ENCODE results near the gene MDFIC. TPM values are rescaled to one million over a fixed set of nuclear protein-coding genes. Genes with fewer than 3 reads are reported as not detected.

MDFIC gene
- total RNA-seq, 8 experiments from 2014 or later: 1.6 to 54.2 (median 9.5) TPM

- Histone ChIP-seq H3K4me1 (replicated peaks in 1 of 2) (peaks cover 7% of the 10 kb centered on the region in 2 donors), H3K27ac (no peak overlapping the region), H3K4me3 (no peak overlapping the region)
- WGBS, 10 experiments: 86 to 100% (median 95%) methylated on average over 1 to 9 of the region's 9 CpGs
- ATAC-seq (replicated peaks in 6 of 8): no peak
- in situ Hi-C loops (cut with MboI; ENCODE audit: low pct_unique_long_range_greater_than_20kb in 2 of 9, low sequenced_read_pairs in 9 of 9, unreplicated experiment in 9 of 9): no loop called here
These were observed 9.7 kb downstream of the MDFIC start for GRCh38 chr7:114931656-114932011.

DNA sequence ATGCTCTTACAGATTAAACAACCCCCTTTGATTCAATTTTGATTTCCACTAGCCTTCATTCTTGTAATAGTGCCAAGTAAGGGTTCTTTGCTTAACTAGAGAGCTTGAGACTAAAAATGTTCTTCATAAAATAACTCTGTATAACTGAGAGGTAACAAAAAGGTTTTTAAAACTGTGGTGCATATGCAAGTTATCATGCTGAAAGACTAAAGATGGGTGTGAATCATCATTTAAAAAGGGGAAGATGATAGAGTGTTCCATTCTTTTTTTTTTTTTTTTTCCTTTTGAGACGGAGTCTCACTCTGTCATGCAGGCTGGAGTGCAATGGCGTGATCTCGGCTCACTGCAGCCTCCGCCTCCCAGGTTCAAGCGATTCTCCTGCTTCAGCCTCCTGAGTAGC, 11.1 kb downstream of the MDFIC start:
- Histone ChIP-seq H3K27ac (no peak overlapping the region), H3K4me3 (no peak overlapping the region), H3K4me1 (replicated peaks in 1 of 2) (peaks cover 7% of the 10 kb centered on the region in 2 donors)
- in situ Hi-C loops (cut with MboI; ENCODE audit: low pct_unique_long_range_greater_than_20kb in 2 of 9, low sequenced_read_pairs in 9 of 9, unreplicated experiment in 9 of 9): no loop called here
- 20 to 100% (median 86%) methylated on average over 1 to 3 of the region's 5 CpGs; no CpG with 5 or more reads in 4 of the 10 experiments for WGBS, 10 experiments
- ATAC-seq (replicated peaks in 6 of 8): peak in 1 of 8 experiments; percentile 7

DNA sequence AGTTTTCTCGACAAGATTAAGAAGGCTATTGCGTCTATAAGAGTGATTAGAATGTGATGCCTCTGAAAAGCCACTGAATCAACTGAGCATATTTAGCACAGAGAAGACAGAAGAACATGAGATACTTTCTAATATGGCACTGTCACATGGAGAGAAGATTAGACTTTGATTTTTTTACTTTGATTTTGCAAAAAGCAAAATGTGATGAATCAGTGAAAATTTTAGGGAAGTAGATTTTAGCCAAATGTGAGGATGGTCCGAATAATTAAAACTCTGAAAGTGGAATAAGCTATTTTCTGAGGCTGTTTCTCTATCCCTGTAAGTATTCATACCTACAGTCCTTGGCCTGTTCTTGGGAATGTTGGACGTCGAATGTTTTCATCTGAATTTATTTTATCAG, 11.8 kb downstream of the MDFIC start:
- 91 to 100% (median 100%) methylated on average over 1 to 5 of the region's 5 CpGs; no CpG with 5 or more reads in 1 of the 10 experiments for WGBS, 10 experiments
- Histone ChIP-seq H3K4me1 (replicated peaks in 1 of 2) (peaks cover 7% of the 10 kb centered on the region in 2 donors), H3K4me3 (no peak overlapping the region), H3K27ac (no peak overlapping the region)
- ATAC-seq (replicated peaks in 6 of 8): no peak
- in situ Hi-C loops (cut with MboI; ENCODE audit: low pct_unique_long_range_greater_than_20kb in 2 of 9, low sequenced_read_pairs in 9 of 9, unreplicated experiment in 9 of 9): no loop called here

- no peak for ATAC-seq (replicated peaks in 6 of 8)
- in situ Hi-C loops (cut with MboI; ENCODE audit: low pct_unique_long_range_greater_than_20kb in 2 of 9, low sequenced_read_pairs in 9 of 9, unreplicated experiment in 9 of 9): no loop called here
- peaks cover 7% of the 10 kb centered on the region in 2 donors for H3K4me1 ChIP-seq (replicated peaks in 1 of 2)
- no peak overlapping the region for H3K27ac ChIP-seq
- no peak overlapping the region for H3K4me3 ChIP-seq
- 86 to 100% (median 100%) methylated on average over 1 of the region's 1 CpG; no CpG with 5 or more reads in 1 of the 10 experiments for WGBS, 10 experiments
These were observed 12.2 kb downstream of the MDFIC start for GRCh38 chr7:114934086-114934485.

- in situ Hi-C loops (cut with MboI; ENCODE audit: low pct_unique_long_range_greater_than_20kb in 2 of 9, low sequenced_read_pairs in 9 of 9, unreplicated experiment in 9 of 9): no loop called here
- H3K27ac ChIP-seq: no peak overlapping the region
- H3K4me1 ChIP-seq (replicated peaks in 1 of 2): peaks cover 6 to 7% of the 10 kb centered on the region in 2 donors
- ATAC-seq (replicated peaks in 6 of 8): no peak
- H3K4me3 ChIP-seq: no peak overlapping the region
These were observed 12.8 kb downstream of the MDFIC start for GRCh38 chr7:114934713-114935112.

DNA sequence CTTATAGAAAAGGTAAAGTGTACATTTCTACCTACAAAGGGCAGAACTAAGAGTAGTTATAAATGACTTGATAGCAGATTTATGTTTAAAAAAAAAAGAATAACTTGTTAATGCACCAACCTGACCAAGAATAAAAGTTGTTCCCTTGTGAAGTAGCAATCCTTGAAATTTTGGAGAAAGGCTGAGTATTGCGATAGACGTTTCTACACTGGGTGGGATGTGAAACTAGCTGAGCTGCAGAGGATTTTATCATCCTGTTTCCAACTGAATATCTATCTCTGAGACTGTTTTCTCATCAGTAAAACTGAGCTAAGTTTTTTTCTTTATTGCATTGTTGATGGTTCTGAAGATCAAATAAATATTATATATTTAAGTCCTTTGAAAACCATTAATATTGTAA, 14.6 kb downstream of the MDFIC start:
- no peak overlapping the region for H3K27ac ChIP-seq
- 86 to 100% (median 96%) methylated on average over 1 to 2 of the region's 2 CpGs; no CpG with 5 or more reads in 1 of the 10 experiments for WGBS, 10 experiments
- in situ Hi-C loops (cut with MboI; ENCODE audit: low pct_unique_long_range_greater_than_20kb in 2 of 9, low sequenced_read_pairs in 9 of 9, unreplicated experiment in 9 of 9): no loop called here
- H3K4me1 ChIP-seq (replicated peaks in 1 of 2): no peaks in the 10 kb centered on the region
- no peak for ATAC-seq (replicated peaks in 6 of 8)
- no peak overlapping the region for H3K4me3 ChIP-seq

DNA sequence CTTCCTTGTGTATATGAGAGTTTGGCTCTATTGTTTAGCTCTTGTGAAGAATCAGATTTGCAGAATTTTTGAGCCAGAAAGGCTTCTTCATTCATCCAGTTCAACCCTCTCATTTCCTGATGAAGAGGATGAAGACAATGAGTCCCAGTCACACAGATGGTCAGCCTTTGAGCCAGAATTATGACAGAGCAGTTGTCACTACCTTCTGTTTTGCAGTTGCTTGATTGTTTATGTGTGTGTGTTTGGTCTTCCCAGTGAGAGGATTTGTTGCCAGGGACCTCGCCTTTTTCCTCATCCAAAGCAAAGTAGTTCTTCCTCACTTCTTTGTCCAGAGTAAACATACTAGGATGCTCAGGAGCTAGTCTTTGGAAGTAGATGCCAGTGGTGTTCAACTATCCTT, 15.6 kb downstream of the MDFIC start:
- WGBS, 10 experiments: 62 to 100% (median 100%) methylated on average over 1 of the region's 1 CpG; no CpG with 5 or more reads in 2 of the 10 experiments
- no peaks in the 10 kb centered on the region for H3K4me1 ChIP-seq (replicated peaks in 1 of 2)
- in situ Hi-C loops (cut with MboI; ENCODE audit: low pct_unique_long_range_greater_than_20kb in 2 of 9, low sequenced_read_pairs in 9 of 9, unreplicated experiment in 9 of 9): no loop called here
- ATAC-seq (replicated peaks in 6 of 8): peak in 1 of 8 experiments; percentile 60
- no peak overlapping the region for H3K4me3 ChIP-seq
- H3K27ac ChIP-seq: no peak overlapping the region

DNA sequence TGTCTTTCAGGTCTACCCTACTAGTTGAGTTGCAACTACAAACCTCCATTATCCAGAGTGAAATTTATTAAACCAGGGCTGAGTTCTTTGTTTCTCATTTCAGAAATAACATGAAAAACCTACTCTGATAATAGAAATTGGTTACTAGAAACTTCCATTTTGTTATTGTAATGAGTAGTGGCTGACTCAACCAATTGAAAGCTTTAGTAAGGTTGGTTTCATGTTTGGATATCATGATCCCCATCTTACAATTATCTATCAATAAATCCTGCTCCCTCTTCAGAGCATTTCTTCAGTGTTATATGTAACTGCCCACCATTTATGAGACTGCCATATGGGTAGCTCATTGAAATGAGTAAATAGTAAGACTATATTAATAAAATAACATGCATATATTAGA, 16.9 kb downstream of the MDFIC start:
- no peak for ATAC-seq (replicated peaks in 6 of 8)
- in situ Hi-C loops (cut with MboI; ENCODE audit: low pct_unique_long_range_greater_than_20kb in 2 of 9, low sequenced_read_pairs in 9 of 9, unreplicated experiment in 9 of 9): no loop called here

GRCh38 chr7:114939484-114940097, 17.7 kb downstream of the MDFIC start:
- H3K4me1 ChIP-seq (replicated peaks in 1 of 2): peaks cover 0 to 4% of the 10 kb centered on the region in 2 donors
- in situ Hi-C loops (cut with MboI; ENCODE audit: low pct_unique_long_range_greater_than_20kb in 2 of 9, low sequenced_read_pairs in 9 of 9, unreplicated experiment in 9 of 9): no loop called here
- WGBS, 10 experiments: 26 to 89% (median 73%) methylated on average over 2 to 3 of the region's 3 CpGs
- H3K4me3 ChIP-seq: no peak overlapping the region
- no peak for ATAC-seq (replicated peaks in 6 of 8)
- H3K27ac ChIP-seq: no peak overlapping the region

More for the DNA sequence above, 16.9 kb downstream of the MDFIC start:
- no peak overlapping the region for H3K4me3 ChIP-seq
- H3K4me1 ChIP-seq (replicated peaks in 1 of 2): no peaks in the 10 kb centered on the region
- H3K27ac ChIP-seq: no peak overlapping the region

- in situ Hi-C loops (cut with MboI; ENCODE audit: low pct_unique_long_range_greater_than_20kb in 2 of 9, low sequenced_read_pairs in 9 of 9, unreplicated experiment in 9 of 9): no loop called here
- WGBS, 10 experiments: 52 to 100% (median 85%) methylated on average over 3 of the region's 3 CpGs; no CpG with 5 or more reads in 2 of the 10 experiments
- Histone ChIP-seq H3K4me1 (replicated peaks in 1 of 2) (peaks cover under 1 to 6% of the 10 kb centered on the region in 2 donors), H3K4me3 (no peak overlapping the region), H3K27ac (no peak overlapping the region)
- no peak for ATAC-seq (replicated peaks in 6 of 8)
These were observed 18.3 kb downstream of the MDFIC start for GRCh38 chr7:114940220-114940619.

- no peak for ATAC-seq (replicated peaks in 6 of 8)
- WGBS, 10 experiments: 92 to 100% (median 98%) methylated on average over 3 to 5 of the region's 5 CpGs; no CpG with 5 or more reads in 2 of the 10 experiments
- in situ Hi-C loops (cut with MboI; ENCODE audit: low pct_unique_long_range_greater_than_20kb in 2 of 9, low sequenced_read_pairs in 9 of 9, unreplicated experiment in 9 of 9): no loop called here
- Histone ChIP-seq H3K4me3 (no peak overlapping the region), H3K4me1 (replicated peaks in 1 of 2) (peaks cover 3 to 7% of the 10 kb centered on the region in 2 donors), H3K27ac (no peak overlapping the region)
These were observed 19.8 kb downstream of the MDFIC start for GRCh38 chr7:114941692-114942091.

DNA sequence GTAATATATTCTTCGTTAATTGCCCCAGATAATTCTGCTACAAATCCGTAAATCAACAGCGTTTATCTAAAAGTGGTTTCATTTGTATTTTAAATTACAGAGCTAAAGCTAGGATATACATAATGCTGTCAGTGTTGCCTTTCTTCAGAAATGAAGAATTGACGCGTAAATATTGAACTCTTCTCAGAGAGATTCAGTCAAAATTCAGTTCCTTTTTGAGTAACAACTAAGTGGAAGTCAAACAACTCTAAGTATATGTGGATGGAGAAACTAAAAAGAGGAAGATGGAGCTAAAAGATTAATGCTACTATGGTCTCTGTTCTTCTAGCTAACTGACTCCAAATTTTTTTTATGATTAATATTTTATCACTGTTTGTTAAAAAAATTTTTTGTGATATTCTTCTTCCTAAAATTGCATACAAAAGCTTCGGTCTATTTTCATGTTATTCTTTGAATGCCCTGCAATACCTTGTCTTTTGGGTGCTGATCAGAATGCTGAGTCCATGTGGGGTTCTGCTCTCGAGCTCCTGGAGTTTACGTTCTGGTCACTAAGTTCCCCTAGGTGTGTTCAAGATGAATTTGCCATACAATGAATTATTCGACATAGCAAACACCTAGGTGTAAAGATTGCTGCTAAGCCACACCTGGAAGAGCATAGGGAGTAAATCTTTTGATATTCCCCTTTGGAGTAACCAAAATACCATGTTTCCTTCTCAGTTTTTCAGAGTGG, 20.7 kb downstream of the MDFIC start:
- in situ Hi-C loops (cut with MboI; ENCODE audit: low pct_unique_long_range_greater_than_20kb in 2 of 9, low sequenced_read_pairs in 9 of 9, unreplicated experiment in 9 of 9): no loop called here
- no peak for ATAC-seq (replicated peaks in 6 of 8)
- WGBS, 10 experiments: 81 to 100% (median 85%) methylated on average over 1 to 9 of the region's 9 CpGs
- Histone ChIP-seq H3K4me3 (no peak overlapping the region), H3K27ac (no peak overlapping the region), H3K4me1 (replicated peaks in 1 of 2) (peaks cover 3 to 7% of the 10 kb centered on the region in 2 donors)

DNA sequence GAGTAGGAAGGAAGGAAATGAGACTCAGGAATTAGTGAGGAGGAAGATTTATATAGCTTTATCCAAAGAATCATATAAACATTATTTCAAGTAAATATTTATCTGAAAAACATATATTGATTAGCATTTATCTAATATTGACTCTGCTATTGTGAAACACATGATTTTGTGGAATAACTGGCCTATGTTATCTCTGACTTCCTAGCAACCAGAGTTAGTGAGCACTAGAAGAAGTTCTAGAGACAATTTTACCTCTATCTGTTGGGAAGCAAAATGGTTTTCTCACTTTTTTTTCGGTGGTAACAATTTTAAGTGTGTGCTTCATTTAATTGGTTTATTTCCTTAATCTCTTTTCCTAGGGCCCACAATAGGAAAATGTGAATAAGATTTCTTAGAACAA, 21.6 kb downstream of the MDFIC start:
- Histone ChIP-seq H3K4me3 (no peak overlapping the region), H3K27ac (no peak overlapping the region), H3K4me1 (replicated peaks in 1 of 2) (peaks cover 3 to 7% of the 10 kb centered on the region in 2 donors)
- no peak for ATAC-seq (replicated peaks in 6 of 8)
- in situ Hi-C loops (cut with MboI; ENCODE audit: low pct_unique_long_range_greater_than_20kb in 2 of 9, low sequenced_read_pairs in 9 of 9, unreplicated experiment in 9 of 9): no loop called here
- 25 to 100% (median 89%) methylated on average over 1 of the region's 1 CpG; no CpG with 5 or more reads in 2 of the 10 experiments for WGBS, 10 experiments
